Gastroesophageal sphincter (tissue), 3 donors: ENCODE data around the gene DNAJC11.

Experiments
- EP300 ChIP-seq: sonication (generic); formaldehyde crosslinking; IDR thresholded peaks from one replicate; pipeline ENCODE4 v1.6.1; 2017; ENCODE audit warnings: antibody characterized with exemption, mild to moderate bottlenecking
- POLR2A ChIP-seq, 2 donors: fragments of 450-650 bp; IDR thresholded peaks; one replicate each; pipeline ENCODE4 v1.6.1; 2017; ENCODE audit warnings: antibody characterized with exemption in 2 of 2, mild to moderate bottlenecking in 2 of 2, moderate library complexity in 1 of 2
- TF ChIP-seq, protein P1 (sequence below), 4 experiments: fragments of 200-600 bp in 2 of 4; fragments of 450-650 bp in 2 of 4; sonication (generic) in 1 of 4; IDR thresholded peaks; one replicate each; pipeline ENCODE4 v1.5.1; 2017 to 2019; ENCODE audit warnings: antibody characterized with exemption in 4 of 4, mild to moderate bottlenecking in 2 of 4, moderate library complexity in 2 of 4

DNA sequence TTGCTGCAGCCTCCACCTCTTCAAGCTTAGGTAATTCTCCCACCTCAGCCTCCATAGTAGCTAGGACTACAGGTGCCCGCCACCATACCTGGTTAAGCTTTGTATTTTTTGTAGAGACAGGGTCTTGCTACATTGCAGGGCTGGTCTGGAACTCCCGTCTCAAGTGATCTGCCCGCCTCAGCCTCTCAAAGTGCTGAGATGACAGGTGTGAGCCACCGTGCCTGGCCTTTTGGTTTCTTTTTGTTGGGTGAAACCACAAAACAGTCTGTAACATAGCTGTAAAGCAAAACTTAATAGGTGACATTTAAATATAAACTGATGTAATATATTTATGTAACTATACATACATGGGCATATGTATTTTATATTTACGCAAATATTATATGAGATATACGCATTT lies 3.1 kb upstream of the DNAJC11 start:
- TF ChIP-seq EP300 (no peak), POLR2A (IDR thresholded peaks at IDR 0.05) (no peak)
- TF ChIP-seq, protein P1, sequence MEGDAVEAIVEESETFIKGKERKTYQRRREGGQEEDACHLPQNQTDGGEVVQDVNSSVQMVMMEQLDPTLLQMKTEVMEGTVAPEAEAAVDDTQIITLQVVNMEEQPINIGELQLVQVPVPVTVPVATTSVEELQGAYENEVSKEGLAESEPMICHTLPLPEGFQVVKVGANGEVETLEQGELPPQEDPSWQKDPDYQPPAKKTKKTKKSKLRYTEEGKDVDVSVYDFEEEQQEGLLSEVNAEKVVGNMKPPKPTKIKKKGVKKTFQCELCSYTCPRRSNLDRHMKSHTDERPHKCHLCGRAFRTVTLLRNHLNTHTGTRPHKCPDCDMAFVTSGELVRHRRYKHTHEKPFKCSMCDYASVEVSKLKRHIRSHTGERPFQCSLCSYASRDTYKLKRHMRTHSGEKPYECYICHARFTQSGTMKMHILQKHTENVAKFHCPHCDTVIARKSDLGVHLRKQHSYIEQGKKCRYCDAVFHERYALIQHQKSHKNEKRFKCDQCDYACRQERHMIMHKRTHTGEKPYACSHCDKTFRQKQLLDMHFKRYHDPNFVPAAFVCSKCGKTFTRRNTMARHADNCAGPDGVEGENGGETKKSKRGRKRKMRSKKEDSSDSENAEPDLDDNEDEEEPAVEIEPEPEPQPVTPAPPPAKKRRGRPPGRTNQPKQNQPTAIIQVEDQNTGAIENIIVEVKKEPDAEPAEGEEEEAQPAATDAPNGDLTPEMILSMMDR (IDR thresholded peaks at IDR 0.05) = no peak
